Endometrial microvascular endothelial cells (primary cell): ENCODE measurements around the gene FOSL1. TPM values are rescaled to one million over a fixed set of nuclear protein-coding genes. Genes with fewer than 3 reads are reported as not detected.

Experiments used
- in situ Hi-C: cut with HindIII; loops from 2 replicates; pipeline ENCODE4 v1.10.0; 2017; ENCODE audit warnings: low sequenced_read_pairs, low pct_unique_long_range_greater_than_20kb; ENCODE audit errors: inconsistent ontology term
- total RNA-seq: library from RNA; depleted of rRNA; stranded (reverse); fragments of >200 nt; gene quantifications from one replicate; pipeline ENCODE4 v1.2.3, GENCODE V29; 2015; ENCODE audit errors: inconsistent ontology term

Gene FOSL1
- total RNA-seq, 1 donor from 2014 or later = 81.7 TPM

DNA sequence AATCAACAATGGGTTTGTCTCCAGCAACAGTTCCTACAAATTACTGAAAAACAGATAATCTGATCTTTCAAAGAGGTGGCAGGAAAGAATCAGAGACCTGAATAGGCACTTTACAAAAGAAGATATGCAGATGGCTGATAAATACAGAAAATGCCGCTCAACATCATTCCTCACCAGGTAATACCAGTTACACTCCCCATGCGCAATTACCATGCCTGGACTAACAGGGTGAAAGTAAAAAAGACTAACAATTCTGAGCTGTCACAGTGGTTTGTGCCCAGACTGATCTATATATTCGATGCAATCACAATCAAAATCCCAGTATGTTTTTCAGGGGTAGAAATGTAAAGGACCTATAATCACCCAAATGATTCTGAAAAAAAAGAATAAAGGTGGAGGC lies 56.4 kb downstream of the FOSL1 start:
- in situ Hi-C loops = no loop called here

DNA sequence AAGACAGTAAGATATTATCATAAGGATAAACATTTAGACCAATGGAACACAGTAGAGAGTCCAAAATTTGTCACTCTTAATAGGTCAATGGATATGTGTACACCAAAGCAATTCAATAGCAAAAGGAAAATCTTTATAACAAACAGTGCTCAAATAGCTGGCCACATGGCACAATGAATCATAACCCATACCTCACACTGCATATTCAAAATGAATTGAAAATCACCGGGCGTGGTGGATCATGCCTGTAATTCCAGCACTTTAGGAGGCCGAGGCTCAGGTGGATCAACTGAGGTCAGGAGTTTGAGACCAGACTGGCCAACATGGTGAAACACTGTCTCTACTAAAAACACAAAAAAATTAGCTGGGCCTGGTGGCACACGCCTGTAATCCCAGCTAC lies 58.0 kb downstream of the FOSL1 start:
- in situ Hi-C loops = no loop called here

Other genes with a start within 250 kb of the FOSL1 start
- gene RELA, start 237.5 kb downstream of the FOSL1 start, total RNA-seq = 69.7 TPM
- 34.0 TPM for gene KAT5, start 188.1 kb downstream of the FOSL1 start, total RNA-seq
- gene RNASEH2C, start 179.6 kb downstream of the FOSL1 start, total RNA-seq = 110 TPM
- 8.5 TPM for gene AP5B1, start 119.4 kb downstream of the FOSL1 start, total RNA-seq
- gene OVOL1, start 113.3 kb downstream of the FOSL1 start, total RNA-seq = not detected
- not detected for gene SNX32, start 66.4 kb downstream of the FOSL1 start, total RNA-seq
- 2,359 TPM for gene CFL1, start 42.2 kb downstream of the FOSL1 start, total RNA-seq
- 50.1 TPM for gene MUS81, start 40.0 kb downstream of the FOSL1 start, total RNA-seq
- gene EFEMP2, start 27.6 kb downstream of the FOSL1 start, total RNA-seq = 81.8 TPM
- not detected for gene CTSW, start 20.6 kb downstream of the FOSL1 start, total RNA-seq
- gene FIBP, start 11.9 kb downstream of the FOSL1 start, total RNA-seq = 154 TPM
- 133 TPM for gene CCDC85B, start 9.7 kb downstream of the FOSL1 start, total RNA-seq
- 9.8 TPM for gene C11orf68, start 18.7 kb upstream of the FOSL1 start, total RNA-seq
- gene DRAP1, start 19.0 kb upstream of the FOSL1 start, total RNA-seq = 151 TPM
- not detected for gene TSGA10IP, start 45.1 kb upstream of the FOSL1 start, total RNA-seq
- gene SART1, start 61.3 kb upstream of the FOSL1 start, total RNA-seq = 34.7 TPM
- 36.8 TPM for gene EIF1AD, start 101.8 kb upstream of the FOSL1 start, total RNA-seq
- 118 TPM for gene BANF1, start 102.1 kb upstream of the FOSL1 start, total RNA-seq
- gene CST6, start 111.6 kb upstream of the FOSL1 start, total RNA-seq = not detected
- gene CATSPER1, start 126.1 kb upstream of the FOSL1 start, total RNA-seq = under 0.01 TPM
- gene GAL3ST3, start 148.8 kb upstream of the FOSL1 start, total RNA-seq = not detected
- 134 TPM for gene SF3B2, start 152.0 kb upstream of the FOSL1 start, total RNA-seq
- 17.7 TPM for gene PACS1, start 169.9 kb upstream of the FOSL1 start, total RNA-seq